ENCODE measurements around the gene APOA4. TPM values are rescaled to one million over a fixed set of nuclear protein-coding genes. Genes with fewer than 3 reads are reported as not detected.
A peak's percentile ranks its signal among the peaks of the same experiment; 100 is the strongest.

Gene APOA4
- polyA plus RNA-seq, 3 donors, result 0.06 TPM; not detected in 2

- no peak for DNase-seq
Measured at GRCh38 chr11:116776522-116776984, 46.6 kb downstream of the APOA4 start.

GRCh38 chr11:116775975-116776374, 47.1 kb downstream of the APOA4 start:
- no peak for DNase-seq

- no peak for DNase-seq
Measured at GRCh38 chr11:116774661-116775060, 48.4 kb downstream of the APOA4 start.

- DNase-seq, result peak; percentile 59
Measured at GRCh38 chr11:116773203-116774097, 49.7 kb downstream of the APOA4 start.

GRCh38 chr11:116772443-116773202, 50.5 kb downstream of the APOA4 start, which contains the start of gene BUD13:
BUD13 (minus strand) TSS chr11:116772987; CDS start chr11:116772964, 23 bp downstream.
- DNase-seq, result peak; percentile 88

- DNase-seq, result no peak
Measured at GRCh38 chr11:116771935-116772334, 51.2 kb downstream of the APOA4 start.

Other genes starting within 250 kb of the APOA4 start
- gene BUD13, start 50.3 kb downstream of the APOA4 start, polyA plus RNA-seq (ENCODE audit: insufficient read length in 3 of 3), result 10 to 100 TPM; 35.7 to 38.5 (median 36.7) TPM
- gene ZPR1, start 35.3 kb downstream of the APOA4 start, polyA plus RNA-seq (ENCODE audit: insufficient read length in 3 of 3), result 10 to 100 TPM; 50.6 to 58.3 (median 58.1) TPM
- not detected for gene APOA5, start 31.4 kb downstream of the APOA4 start, polyA plus RNA-seq (ENCODE audit: insufficient read length in 3 of 3)
- 10 to 100 TPM in 1 of 3 donors, 1 to 10 TPM in 2; 2.8 to 14.7 (median 6.1) TPM for gene APOC3, start 6.6 kb upstream of the APOA4 start, polyA plus RNA-seq (ENCODE audit: insufficient read length in 3 of 3)
- gene APOA1, start 14.3 kb upstream of the APOA4 start, polyA plus RNA-seq (ENCODE audit: insufficient read length in 3 of 3), result 100 to 1,000 TPM in 2 of 3 donors, 10 to 100 TPM in 1; 76.0 to 179 (median 121) TPM